HG02981 (cell line): ENCODE measurements around the gene ATP8B2.

Source experiments
- ATAC-seq: cut with Tn5 transposase; IDR thresholded peaks from one replicate; pipeline ENCODE4 v1.9.1; 2021; ENCODE audit warnings: mild to moderate bottlenecking, moderate library complexity; ENCODE audit not compliant: unreplicated experiment

The ATP8B2 gene

GRCh38 chr1:154386643-154387352, 61.5 kb downstream of the ATP8B2 start:
- ATAC-seq = no peak

DNA sequence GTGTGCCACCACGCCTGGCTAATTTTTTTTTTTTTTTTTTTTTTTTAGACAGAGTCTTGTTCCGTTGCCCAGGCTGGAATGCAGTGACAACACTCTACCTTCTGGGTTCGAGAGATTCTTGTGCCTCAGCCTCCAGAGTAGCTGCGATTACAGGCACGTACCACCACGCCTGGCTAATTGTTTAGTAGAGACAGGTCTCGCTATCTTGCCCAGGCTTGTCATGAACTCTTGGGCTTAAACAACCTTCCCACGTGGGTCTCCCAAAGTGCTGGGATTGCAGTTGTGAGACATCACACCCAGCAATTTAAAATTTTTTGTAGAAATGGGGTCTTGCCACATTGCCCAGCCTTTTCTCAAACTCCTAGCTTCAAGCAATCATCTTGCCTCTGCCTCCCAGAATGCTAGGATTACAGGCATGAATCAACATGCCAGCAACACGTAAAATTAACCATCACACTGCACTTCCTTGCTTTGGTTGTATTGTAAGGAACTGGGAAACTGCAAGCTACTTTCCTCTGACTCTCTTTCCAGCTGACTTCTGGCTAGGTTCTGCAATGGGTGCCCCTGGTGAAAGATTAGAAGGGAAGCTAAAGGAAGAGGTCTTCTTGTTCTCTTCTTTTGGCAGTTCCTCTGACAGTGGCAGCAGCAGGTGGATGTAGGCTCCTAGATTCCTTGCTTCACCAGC, 65.9 kb downstream of the ATP8B2 start:
- no peak for ATAC-seq

DNA sequence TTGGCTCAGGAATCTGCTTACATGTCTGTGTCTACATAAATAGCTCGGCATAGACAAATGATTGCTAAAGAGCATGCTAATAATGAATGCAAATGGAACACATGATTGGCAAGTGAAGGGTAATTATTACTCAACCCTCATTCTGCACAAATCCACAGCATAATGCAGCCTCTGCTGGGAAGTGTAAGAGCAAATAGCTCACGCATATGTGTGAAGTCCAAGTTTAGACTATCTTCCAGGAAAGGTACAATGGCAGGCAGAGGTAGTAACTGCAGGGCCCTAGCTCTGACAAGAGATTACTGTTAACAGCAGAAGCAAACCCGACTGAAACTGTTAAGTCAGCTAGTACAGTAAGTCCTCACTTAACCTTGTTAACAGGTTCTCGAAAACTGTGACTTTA, 72.8 kb downstream of the ATP8B2 start:
- no peak for ATAC-seq

DNA sequence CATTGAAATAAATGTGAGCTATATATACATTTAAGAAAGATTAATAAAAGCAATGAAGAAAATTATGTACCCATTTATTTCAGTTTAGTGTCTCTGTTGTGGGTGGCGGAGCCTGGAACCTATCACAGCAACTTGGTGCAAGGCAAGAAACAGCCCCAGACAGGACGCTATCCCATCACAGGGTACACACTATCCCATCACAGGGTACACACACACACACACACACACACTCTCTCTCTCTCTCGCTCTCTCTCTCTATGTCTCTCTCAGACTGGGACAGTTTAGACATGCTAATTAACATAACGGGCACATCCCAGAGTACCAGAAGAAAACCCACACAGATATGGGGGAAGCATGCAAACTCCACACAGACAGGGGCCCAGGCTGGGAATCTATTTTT, 73.4 kb downstream of the ATP8B2 start:
- ATAC-seq = no peak

GRCh38 chr1:154400381-154400801, 75.1 kb downstream of the ATP8B2 start:
- no peak for ATAC-seq
